GM13977 (cell line): ENCODE measurements around the gene CFAP119.

ENCODE experiments used
- DNase-seq: peaks from one replicate; pipeline ENCODE4 v3.0.0; 2012; ENCODE audit warnings: low spot score
- in situ Hi-C: fragments of 300-500 bp; cut with MboI; formaldehyde crosslinking; loops from one replicate; pipeline ENCODE4 v1.12.0; 2022; ENCODE audit warnings: low sequenced_read_pairs, low pct_unique_long_range_greater_than_20kb, mixed read lengths, inconsistent platforms; ENCODE audit not compliant: unreplicated experiment
- TF ChIP-seq, protein P1 (sequence below): IDR thresholded peaks from 2 replicates; pipeline ENCODE4 v1.5.1; 2012; ENCODE audit warnings: mild to moderate bottlenecking, control low read depth; ENCODE audit not compliant: insufficient read depth; ENCODE audit errors: extremely low read depth, missing control alignments

CFAP119 gene

DNA sequence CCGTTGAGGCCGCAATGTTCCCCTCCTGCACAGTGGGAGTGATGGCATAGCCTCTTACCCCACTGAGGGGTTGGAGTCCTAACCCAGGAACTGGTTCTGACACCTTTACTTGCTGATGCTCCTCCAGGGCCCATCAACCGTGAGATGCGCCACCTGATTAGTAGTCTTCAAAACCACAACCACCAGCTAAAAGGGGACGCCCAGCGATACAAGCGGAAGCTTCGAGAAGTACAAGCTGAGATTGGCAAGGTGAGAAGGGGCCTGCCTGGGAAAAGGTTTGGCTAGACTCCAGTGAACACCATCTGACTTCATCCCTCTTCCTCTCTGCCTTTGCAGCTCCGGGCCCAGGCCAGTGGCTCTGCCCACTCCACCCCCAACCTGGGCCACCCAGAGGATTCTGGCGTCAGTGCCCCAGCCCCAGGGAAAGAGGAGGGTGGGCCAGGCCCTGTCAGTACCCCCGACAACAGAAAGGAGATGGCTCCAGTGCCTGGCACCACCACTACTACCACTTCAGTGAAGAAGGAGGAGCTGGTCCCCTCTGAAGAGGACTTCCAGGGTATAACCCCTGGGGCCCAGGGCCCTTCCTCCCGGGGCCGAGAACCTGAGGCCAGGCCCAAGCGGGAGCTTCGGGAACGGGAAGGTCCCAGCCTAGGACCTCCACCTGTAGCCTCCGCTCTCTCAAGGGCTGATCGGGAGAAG is 6.1 kb upstream of the CFAP119 start:
- TF ChIP-seq, protein P1, sequence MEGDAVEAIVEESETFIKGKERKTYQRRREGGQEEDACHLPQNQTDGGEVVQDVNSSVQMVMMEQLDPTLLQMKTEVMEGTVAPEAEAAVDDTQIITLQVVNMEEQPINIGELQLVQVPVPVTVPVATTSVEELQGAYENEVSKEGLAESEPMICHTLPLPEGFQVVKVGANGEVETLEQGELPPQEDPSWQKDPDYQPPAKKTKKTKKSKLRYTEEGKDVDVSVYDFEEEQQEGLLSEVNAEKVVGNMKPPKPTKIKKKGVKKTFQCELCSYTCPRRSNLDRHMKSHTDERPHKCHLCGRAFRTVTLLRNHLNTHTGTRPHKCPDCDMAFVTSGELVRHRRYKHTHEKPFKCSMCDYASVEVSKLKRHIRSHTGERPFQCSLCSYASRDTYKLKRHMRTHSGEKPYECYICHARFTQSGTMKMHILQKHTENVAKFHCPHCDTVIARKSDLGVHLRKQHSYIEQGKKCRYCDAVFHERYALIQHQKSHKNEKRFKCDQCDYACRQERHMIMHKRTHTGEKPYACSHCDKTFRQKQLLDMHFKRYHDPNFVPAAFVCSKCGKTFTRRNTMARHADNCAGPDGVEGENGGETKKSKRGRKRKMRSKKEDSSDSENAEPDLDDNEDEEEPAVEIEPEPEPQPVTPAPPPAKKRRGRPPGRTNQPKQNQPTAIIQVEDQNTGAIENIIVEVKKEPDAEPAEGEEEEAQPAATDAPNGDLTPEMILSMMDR = no peak
- in situ Hi-C loops = no loop called here
- DNase-seq = no peak

- in situ Hi-C loops = no loop called here
- TF ChIP-seq, protein P1 = no peak
- no peak for DNase-seq
Measured at GRCh38 chr16:30766933-30767284, 5.0 kb upstream of the CFAP119 start.

DNA sequence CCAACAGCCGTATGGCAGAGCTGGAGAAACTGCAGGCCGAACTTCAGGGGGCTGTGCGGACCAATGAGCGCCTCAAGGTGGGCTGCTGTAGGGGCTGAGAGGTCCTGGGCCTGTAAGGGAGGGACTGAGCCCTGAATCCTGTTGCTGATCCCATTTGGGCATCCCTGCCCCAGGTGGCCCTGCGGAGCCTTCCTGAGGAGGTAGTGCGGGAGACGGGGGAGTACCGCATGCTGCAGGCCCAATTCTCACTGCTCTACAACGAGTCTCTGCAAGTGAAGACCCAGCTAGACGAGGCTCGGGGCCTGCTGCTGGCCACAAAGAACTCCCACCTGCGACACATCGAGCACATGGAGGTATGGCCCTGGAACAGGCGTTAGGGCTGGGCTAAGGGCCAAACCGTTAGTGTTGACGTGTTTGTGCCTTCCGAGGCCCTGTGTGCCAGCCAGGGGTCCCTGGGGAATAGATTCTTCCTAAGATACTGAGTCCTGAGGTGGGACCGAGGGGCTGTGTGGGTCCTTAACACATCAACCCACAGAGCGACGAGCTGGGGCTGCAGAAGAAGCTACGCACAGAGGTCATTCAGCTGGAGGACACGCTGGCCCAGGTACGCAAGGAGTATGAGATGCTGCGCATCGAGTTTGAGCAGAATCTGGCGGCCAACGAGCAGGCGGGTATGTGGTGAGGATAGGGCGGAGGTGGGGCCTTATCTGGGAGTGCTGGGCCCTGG is 4.5 kb upstream of the CFAP119 start:
- TF ChIP-seq, protein P1 = no peak
- in situ Hi-C loops = no loop called here
- no peak for DNase-seq

DNA sequence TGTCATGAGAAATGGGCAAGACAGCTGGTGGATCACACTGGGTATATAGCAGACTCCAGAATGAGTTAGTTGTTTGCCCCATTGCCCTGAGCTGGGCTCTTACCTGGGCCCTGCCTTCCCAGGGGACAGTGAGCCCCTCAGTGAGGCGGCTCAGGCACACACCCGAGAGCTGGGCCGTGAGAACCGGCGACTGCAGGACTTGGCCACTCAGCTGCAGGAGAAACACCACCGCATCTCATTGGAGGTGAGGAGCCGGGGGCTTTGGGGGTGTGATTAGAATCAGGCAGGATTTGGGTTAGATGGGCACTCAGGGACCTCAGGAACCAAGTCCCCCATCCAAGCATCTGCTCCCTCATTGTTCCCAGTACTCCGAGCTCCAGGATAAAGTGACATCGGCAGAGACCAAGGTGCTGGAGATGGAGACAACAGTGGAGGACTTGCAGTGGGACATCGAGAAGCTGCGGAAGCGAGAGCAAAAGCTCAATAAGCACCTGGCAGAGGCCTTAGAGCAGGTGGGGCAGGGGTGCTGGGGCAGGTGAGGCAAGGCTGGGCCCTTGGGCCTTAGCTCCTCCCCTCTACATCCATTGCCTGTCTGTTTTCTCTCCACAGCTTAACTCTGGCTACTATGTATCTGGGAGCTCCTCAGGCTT is 3.1 kb upstream of the CFAP119 start:
- TF ChIP-seq, protein P1 = no peak
- in situ Hi-C loops = no loop called here
- DNase-seq = no peak

DNA sequence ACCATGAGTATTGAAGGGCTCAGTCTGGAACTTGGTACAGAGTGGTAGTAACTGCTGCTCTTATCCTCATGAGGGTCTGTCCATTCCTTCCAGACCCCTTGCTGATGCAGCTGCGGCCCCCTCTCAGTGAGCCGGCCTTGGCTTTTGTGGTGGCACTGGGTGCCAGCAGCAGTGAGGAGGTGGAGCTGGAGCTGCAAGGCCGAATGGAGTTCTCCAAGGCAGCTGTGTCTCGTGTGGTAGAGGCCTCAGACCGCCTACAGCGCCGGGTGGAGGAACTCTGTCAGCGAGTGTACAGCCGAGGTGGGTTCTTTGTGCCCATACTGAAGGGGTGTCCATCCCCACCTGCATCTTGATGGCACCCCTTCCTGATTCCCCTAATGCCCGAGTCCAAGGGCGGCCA is 2.2 kb upstream of the CFAP119 start:
- in situ Hi-C loops = no loop called here
- TF ChIP-seq, protein P1 = no peak
- no peak for DNase-seq

DNA sequence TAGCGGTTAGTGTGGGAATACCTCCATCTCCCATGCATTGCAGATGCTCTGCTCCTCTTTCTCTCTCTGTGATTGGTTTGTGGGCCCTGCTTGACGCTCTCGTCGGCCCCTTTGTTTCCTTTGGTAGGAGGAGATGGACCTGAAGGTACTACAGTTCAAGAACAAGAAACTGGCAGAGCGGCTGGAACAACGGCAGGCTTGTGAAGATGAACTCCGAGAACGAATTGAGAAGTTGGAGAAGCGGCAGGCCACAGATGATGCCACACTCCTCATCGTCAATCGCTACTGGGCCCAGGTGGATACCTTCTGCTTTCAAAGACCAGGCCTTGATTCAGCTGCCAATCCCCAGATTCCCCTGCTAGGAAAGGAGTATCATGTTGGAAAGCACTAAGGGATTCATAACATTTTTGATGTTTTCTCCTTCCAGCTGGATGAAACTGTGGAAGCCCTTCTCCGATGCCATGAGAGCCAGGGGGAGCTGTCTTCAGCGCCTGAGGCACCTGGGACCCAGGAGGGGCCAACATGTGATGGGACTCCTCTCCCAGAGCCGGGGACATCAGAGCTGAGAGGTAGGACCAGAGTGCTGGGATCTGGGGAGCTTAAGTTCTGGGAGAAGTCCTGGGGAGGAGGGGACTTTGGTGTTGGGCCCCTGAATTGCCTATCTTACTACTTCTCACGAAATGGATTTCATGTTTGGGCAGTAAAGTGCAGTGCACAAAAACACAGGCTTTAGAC is 1.3 kb upstream of the CFAP119 start:
- in situ Hi-C loops = no loop called here
- no peak for DNase-seq
- TF ChIP-seq, protein P1 = no peak
